ENCODE measurements around the gene FAM24B.
"Not testable (repeated sequence)": the region's sequence is repeated elsewhere in the genome, so short reads cannot be mapped to it uniquely, and the experiment has no call there.

The FAM24B gene

GRCh38 chr10:122884166-122884565 is 4.8 kb upstream of the FAM24B start:
- DNase-seq (ENCODE audit: low read depth, low spot score), result no peak
- H3K4me3 ChIP-seq (ENCODE audit: low read depth, low read length), result no peak overlapping the region
- in situ Hi-C loops (cut with HindIII; ENCODE audit: low sequenced_read_pairs), result no loop called here
- TF ChIP-seq CTCF (IDR thresholded peaks at IDR 0.05; ENCODE audit: low read depth, low read length), result no peak

DNA sequence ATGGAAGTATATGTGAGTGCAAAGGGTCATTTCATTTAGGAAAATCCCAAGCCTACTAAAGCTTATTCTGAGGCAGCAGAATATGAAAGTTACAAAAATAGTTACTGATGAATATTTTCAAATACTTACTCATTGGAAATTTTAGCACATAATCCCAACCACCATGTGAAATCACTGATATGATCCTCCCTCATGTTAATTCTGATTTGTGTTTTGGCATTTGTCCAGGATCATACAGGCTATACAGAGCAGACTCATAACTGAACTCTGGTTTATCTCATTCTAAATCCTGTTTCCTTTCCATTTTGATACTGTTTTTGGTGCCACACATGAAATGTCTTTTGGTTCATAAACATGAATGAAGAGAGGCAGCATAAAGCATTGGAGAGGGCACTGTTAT is 3.4 kb upstream of the FAM24B start:
- in situ Hi-C loops (cut with HindIII; ENCODE audit: low sequenced_read_pairs), result no loop called here
- no peak for DNase-seq (ENCODE audit: low read depth, low spot score)
- TF ChIP-seq CTCF (IDR thresholded peaks at IDR 0.05; ENCODE audit: low read depth, low read length), result no peak

GRCh38 chr10:122878799-122879338 is 512 bp downstream of the FAM24B start:
- TF ChIP-seq CTCF (IDR thresholded peaks at IDR 0.05; ENCODE audit: low read depth, low read length), result no peak
- no peak for DNase-seq (ENCODE audit: low read depth, low spot score)
- peak overlapping the region; percentile 64 for H3K4me3 ChIP-seq (ENCODE audit: low read depth, low read length)
- in situ Hi-C loops (cut with HindIII; ENCODE audit: low sequenced_read_pairs), result no loop called here

More for the DNA sequence above, 3.4 kb upstream of the FAM24B start:
- no peak overlapping the region for H3K4me3 ChIP-seq (ENCODE audit: low read depth, low read length)

DNA sequence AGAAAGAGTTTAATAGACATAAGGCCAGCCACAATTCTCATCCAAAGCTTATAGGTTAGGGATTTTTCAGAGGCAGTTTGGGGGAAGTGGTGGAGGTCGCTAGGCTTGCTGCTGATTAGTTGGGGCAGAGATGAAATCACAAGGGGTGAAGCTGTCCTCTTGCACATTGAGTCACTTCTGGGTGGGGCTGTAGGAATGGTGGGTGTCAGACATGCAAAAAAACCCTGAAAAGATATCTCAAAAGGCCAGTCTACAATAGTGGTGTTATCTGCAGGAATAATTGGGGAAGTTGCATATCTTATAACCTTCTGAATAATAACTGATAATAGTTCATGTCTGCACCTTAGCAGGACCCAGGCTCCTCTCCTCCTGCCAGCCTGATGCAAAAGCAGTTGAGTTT is 2.1 kb downstream of the FAM24B start:
- no peak overlapping the region for H3K4me3 ChIP-seq (ENCODE audit: low read depth, low read length)
- no peak for DNase-seq (ENCODE audit: low read depth, low spot score)
- in situ Hi-C loops (cut with HindIII; ENCODE audit: low sequenced_read_pairs), result no loop called here
- no peak for TF ChIP-seq CTCF (IDR thresholded peaks at IDR 0.05; ENCODE audit: low read depth, low read length)

DNA sequence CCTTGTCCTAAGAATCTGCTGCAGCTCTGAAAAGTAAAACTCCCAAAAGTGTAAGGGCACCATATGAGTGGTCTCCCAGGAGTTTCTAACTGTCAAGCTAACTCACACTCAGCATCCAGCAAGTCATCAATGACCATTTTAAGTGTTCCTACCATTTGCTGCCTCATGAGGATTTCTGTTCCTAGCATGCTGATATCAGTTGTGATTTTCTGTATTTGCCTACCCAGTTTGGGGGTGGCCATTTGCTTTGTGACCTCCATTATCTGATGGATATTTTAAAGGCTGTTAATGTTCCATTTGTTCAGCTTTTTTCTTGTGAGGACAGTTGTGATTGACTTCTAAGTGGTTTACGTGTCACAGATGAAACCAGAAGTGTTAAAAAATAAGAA is 2.9 kb downstream of the FAM24B start:
- H3K4me3 ChIP-seq (ENCODE audit: low read depth, low read length), result no peak overlapping the region
- no peak for DNase-seq (ENCODE audit: low read depth, low spot score)
- no peak for TF ChIP-seq CTCF (IDR thresholded peaks at IDR 0.05; ENCODE audit: low read depth, low read length)
- in situ Hi-C loops (cut with HindIII; ENCODE audit: low sequenced_read_pairs), result no loop called here

GRCh38 chr10:122875843-122876466 is 3.4 kb downstream of the FAM24B start:
- no peak for TF ChIP-seq CTCF (IDR thresholded peaks at IDR 0.05; ENCODE audit: low read depth, low read length)
- no peak for DNase-seq (ENCODE audit: low read depth, low spot score)
- in situ Hi-C loops (cut with HindIII; ENCODE audit: low sequenced_read_pairs), result no loop called here

GRCh38 chr10:122871947-122872346 is 7.4 kb downstream of the FAM24B start:
- DNase-seq (ENCODE audit: low read depth, low spot score); in situ Hi-C loops (cut with HindIII; ENCODE audit: low sequenced_read_pairs); H3K4me3 ChIP-seq (ENCODE audit: low read depth, low read length): not testable (repeated sequence)

More at GRCh38 chr10:122875843-122876466, 3.4 kb downstream of the FAM24B start:
- H3K4me3 ChIP-seq (ENCODE audit: low read depth, low read length), result no peak overlapping the region

GRCh38 chr10:122868768-122869167 is 10.6 kb downstream of the FAM24B start:
- DNase-seq (ENCODE audit: low read depth, low spot score); H3K4me3 ChIP-seq (ENCODE audit: low read depth, low read length); in situ Hi-C loops (cut with HindIII; ENCODE audit: low sequenced_read_pairs): not testable (repeated sequence)

GRCh38 chr10:122866757-122867482 is 12.5 kb downstream of the FAM24B start:
- in situ Hi-C loops (cut with HindIII; ENCODE audit: low sequenced_read_pairs); H3K4me3 ChIP-seq (ENCODE audit: low read depth, low read length); DNase-seq (ENCODE audit: low read depth, low spot score): not testable (repeated sequence)
